Suprapubic skin (tissue), 4 donors: ENCODE data around the gene CNTN6. TPM values are rescaled to one million over a fixed set of nuclear protein-coding genes. Genes with fewer than 3 reads are reported as not detected.

Experiments
- DNase-seq, 2 donors: peaks; one replicate each; pipeline ENCODE4 v3.0.0-alpha.2; 2019; ENCODE audit warnings: low spot score in 2 of 2
- H3K27ac ChIP-seq: fragments of 200-600 bp; sonication (generic); one replicate; pipeline ENCODE4 v1.5.1; 2019
- H3K27me3 ChIP-seq: fragments of 200-600 bp; sonication (generic); one replicate; pipeline ENCODE4 v1.5.1; 2019
- H3K36me3 ChIP-seq: fragments of 200-600 bp; sonication (generic); one replicate; pipeline ENCODE4 v1.5.1; 2019
- H3K4me1 ChIP-seq: fragments of 200-600 bp; sonication (generic); one replicate; pipeline ENCODE4 v1.5.1; 2019
- H3K4me3 ChIP-seq: fragments of 200-600 bp; sonication (generic); one replicate; pipeline ENCODE4 v1.5.1; 2019; ENCODE audit warnings: mild to moderate bottlenecking
- H3K9me3 ChIP-seq: fragments of 200-600 bp; sonication (generic); one replicate; pipeline ENCODE4 v1.5.1; 2019
- EP300 ChIP-seq: sonication (generic); formaldehyde crosslinking; IDR thresholded peaks from one replicate; pipeline ENCODE4 v1.6.1; 2017; ENCODE audit warnings: antibody characterized with exemption
- POLR2A ChIP-seq, 2 donors: fragments of 450-650 bp; IDR thresholded peaks; one replicate each; pipeline ENCODE4 v1.6.1; 2017; ENCODE audit warnings: antibody characterized with exemption in 2 of 2, mild to moderate bottlenecking in 2 of 2, moderate library complexity in 2 of 2
- POLR2AphosphoS5 ChIP-seq, 3 donors: sonication (generic); formaldehyde crosslinking; IDR thresholded peaks; one replicate each; pipeline ENCODE4 v1.6.1; 2017; ENCODE audit warnings: antibody characterized with exemption in 3 of 3
- WGBS: methylation state at CpG from one replicate; pipeline ENCODE4 v1.1.5; 2018; 5-methylcytosine and 5-hydroxymethylcytosine counted together
- total RNA-seq, 4 donors: library from RNA; depleted of rRNA; stranded (reverse); fragments of >200 nt; gene quantifications; one replicate each; pipeline ENCODE4 v1.1.0, GENCODE V29; 2016
- TF ChIP-seq, protein P1 (sequence below), 2 donors: fragments of 200-600 bp in 1 of 2; fragments of 450-650 bp in 1 of 2; sonication (generic) in 1 of 2; IDR thresholded peaks; one replicate each; pipeline ENCODE4 v1.5.1; 2016 to 2019; ENCODE audit warnings: antibody characterized with exemption in 2 of 2, mild to moderate bottlenecking in 1 of 2, moderate library complexity in 1 of 2

Gene CNTN6
- total RNA-seq, 4 donors from 2014 or later = not detected

GRCh38 chr3:1131166-1131565, 38.3 kb downstream of the CNTN6 start:
- Histone ChIP-seq H3K27ac (no peak overlapping the region), H3K4me1 (no peaks in the 10 kb centered on the region), H3K9me3 (no peaks in the 10 kb centered on the region), H3K36me3 (no peaks in the 10 kb centered on the region), H3K27me3 (no peaks in the 10 kb centered on the region), H3K4me3 (no peak overlapping the region)
- DNase-seq = no peak
- TF ChIP-seq POLR2AphosphoS5 (IDR thresholded peaks at IDR 0.05) (no peak), POLR2A (IDR thresholded peaks at IDR 0.05) (no peak), EP300 (no peak)
- TF ChIP-seq, protein P1, sequence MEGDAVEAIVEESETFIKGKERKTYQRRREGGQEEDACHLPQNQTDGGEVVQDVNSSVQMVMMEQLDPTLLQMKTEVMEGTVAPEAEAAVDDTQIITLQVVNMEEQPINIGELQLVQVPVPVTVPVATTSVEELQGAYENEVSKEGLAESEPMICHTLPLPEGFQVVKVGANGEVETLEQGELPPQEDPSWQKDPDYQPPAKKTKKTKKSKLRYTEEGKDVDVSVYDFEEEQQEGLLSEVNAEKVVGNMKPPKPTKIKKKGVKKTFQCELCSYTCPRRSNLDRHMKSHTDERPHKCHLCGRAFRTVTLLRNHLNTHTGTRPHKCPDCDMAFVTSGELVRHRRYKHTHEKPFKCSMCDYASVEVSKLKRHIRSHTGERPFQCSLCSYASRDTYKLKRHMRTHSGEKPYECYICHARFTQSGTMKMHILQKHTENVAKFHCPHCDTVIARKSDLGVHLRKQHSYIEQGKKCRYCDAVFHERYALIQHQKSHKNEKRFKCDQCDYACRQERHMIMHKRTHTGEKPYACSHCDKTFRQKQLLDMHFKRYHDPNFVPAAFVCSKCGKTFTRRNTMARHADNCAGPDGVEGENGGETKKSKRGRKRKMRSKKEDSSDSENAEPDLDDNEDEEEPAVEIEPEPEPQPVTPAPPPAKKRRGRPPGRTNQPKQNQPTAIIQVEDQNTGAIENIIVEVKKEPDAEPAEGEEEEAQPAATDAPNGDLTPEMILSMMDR (IDR thresholded peaks at IDR 0.05) = no peak
- WGBS = 38% methylated on average over 1 of the region's 1 CpG

GRCh38 chr3:1135194-1135593, 42.4 kb downstream of the CNTN6 start:
- Histone ChIP-seq H3K4me3 (no peak overlapping the region), H3K36me3 (no peaks in the 10 kb centered on the region), H3K4me1 (no peaks in the 10 kb centered on the region), H3K27ac (no peak overlapping the region), H3K27me3 (no peaks in the 10 kb centered on the region), H3K9me3 (no peaks in the 10 kb centered on the region)
- WGBS = 65% methylated on average over 2 of the region's 2 CpGs
- no peak for DNase-seq
- no peak for TF ChIP-seq EP300
- no peak for TF ChIP-seq POLR2AphosphoS5 (IDR thresholded peaks at IDR 0.05)
- TF ChIP-seq, protein P1 (IDR thresholded peaks at IDR 0.05) = no peak
- TF ChIP-seq POLR2A (IDR thresholded peaks at IDR 0.05) = no peak

DNA sequence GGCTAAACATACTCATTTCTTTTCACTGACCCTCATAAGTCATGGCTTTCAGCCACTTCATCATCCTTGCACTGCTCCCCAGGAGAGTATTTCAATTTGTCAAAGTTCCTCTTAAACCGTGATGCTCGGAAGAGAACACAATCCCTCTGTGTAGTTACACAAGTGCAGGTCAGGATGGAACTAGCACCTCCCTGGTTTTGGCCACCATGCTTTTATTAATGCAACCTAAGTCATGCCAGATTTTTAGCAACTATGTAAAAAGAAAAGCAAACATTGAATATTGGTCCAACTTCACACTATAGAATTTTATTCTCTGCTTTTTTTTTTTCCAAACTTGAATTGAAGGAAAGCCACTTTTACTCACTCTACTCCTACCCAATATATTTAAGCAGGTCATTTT, 45.2 kb downstream of the CNTN6 start:
- TF ChIP-seq POLR2AphosphoS5 (IDR thresholded peaks at IDR 0.05) (no peak), POLR2A (IDR thresholded peaks at IDR 0.05) (no peak), EP300 (no peak)
- TF ChIP-seq, protein P1 (IDR thresholded peaks at IDR 0.05) = no peak
- no peaks in the 10 kb centered on the region for H3K27me3 ChIP-seq
- WGBS = 78% methylated on average over 2 of the region's 2 CpGs
- DNase-seq = no peak
- no peak overlapping the region for H3K4me3 ChIP-seq
- no peaks in the 10 kb centered on the region for H3K4me1 ChIP-seq
- H3K36me3 ChIP-seq = no peaks in the 10 kb centered on the region
- no peak overlapping the region for H3K27ac ChIP-seq
- H3K9me3 ChIP-seq = no peaks in the 10 kb centered on the region

DNA sequence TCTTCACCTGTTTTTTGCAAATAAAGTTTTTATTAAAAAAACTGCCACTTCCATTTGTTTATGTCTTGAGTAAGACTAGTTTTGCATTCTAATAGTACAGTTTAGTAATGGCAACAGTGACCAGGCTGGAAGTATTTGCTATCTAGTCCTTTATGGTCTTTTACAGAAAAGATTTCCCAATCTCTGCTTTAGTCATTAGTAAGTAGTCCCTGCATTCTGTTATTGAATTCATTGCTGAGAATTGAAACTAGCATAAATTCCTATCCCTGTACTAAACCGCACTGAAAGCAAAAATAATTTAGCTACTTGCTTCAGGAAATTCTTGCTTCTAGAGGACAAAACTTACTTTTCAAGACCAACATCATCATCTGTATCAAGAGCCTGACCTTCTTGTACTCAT, 46.2 kb downstream of the CNTN6 start:
- TF ChIP-seq, protein P1 (IDR thresholded peaks at IDR 0.05) = no peak
- no peak for TF ChIP-seq POLR2AphosphoS5 (IDR thresholded peaks at IDR 0.05)
- DNase-seq = no peak
- no peaks in the 10 kb centered on the region for H3K9me3 ChIP-seq
- 46% methylated on average over 1 of the region's 1 CpG for WGBS
- no peaks in the 10 kb centered on the region for H3K4me1 ChIP-seq
- no peaks in the 10 kb centered on the region for H3K36me3 ChIP-seq
- H3K27me3 ChIP-seq = no peaks in the 10 kb centered on the region
- H3K27ac ChIP-seq = no peak overlapping the region
- H3K4me3 ChIP-seq = no peak overlapping the region

- 62% methylated on average over 1 of the region's 1 CpG for WGBS
- H3K27me3 ChIP-seq = no peaks in the 10 kb centered on the region
- no peak overlapping the region for H3K4me3 ChIP-seq
- TF ChIP-seq, protein P1 (IDR thresholded peaks at IDR 0.05) = no peak
- TF ChIP-seq EP300 (no peak), POLR2AphosphoS5 (IDR thresholded peaks at IDR 0.05) (no peak)
- no peaks in the 10 kb centered on the region for H3K9me3 ChIP-seq
- no peaks in the 10 kb centered on the region for H3K36me3 ChIP-seq
- no peaks in the 10 kb centered on the region for H3K4me1 ChIP-seq
- H3K27ac ChIP-seq = no peak overlapping the region
- no peak for DNase-seq
Measured at GRCh38 chr3:1147326-1147725, 54.5 kb downstream of the CNTN6 start.
